Uterus (tissue), 4 donors: ENCODE data around the gene ACTR5. TPM values are rescaled to one million over a fixed set of nuclear protein-coding genes. Genes with fewer than 3 reads are reported as not detected.

Experiments used
- DNase-seq, 2 donors: peaks; one replicate each; pipeline ENCODE4 v3.0.0-alpha.2; 2019 to 2020
- H3K27ac ChIP-seq, 2 donors: fragments of 200-600 bp; sonication (generic); 1 replicate in 1 of 2; 2 replicates in 1 of 2; pipeline ENCODE4 v1.5.1; 2016 to 2018
- H3K27me3 ChIP-seq, 2 donors: fragments of 200-600 bp; sonication (generic); one replicate each; pipeline ENCODE4 v1.5.1; 2018 to 2019; ENCODE audit warnings: control low read depth in 1 of 2
- H3K36me3 ChIP-seq, 2 donors: fragments of 200-600 bp; sonication (generic); one replicate each; pipeline ENCODE4 v1.5.1; 2019; ENCODE audit warnings: control low read depth in 1 of 2
- H3K4me1 ChIP-seq, 2 donors: fragments of 200-600 bp; sonication (generic); one replicate each; pipeline ENCODE4 v1.5.1; 2018 to 2019; ENCODE audit warnings: control low read depth in 1 of 2
- H3K4me3 ChIP-seq, 2 donors: fragments of 200-600 bp; sonication (generic); 1 replicate in 1 of 2; 2 replicates in 1 of 2; pipeline ENCODE4 v1.5.1; 2018 to 2019; ENCODE audit warnings: mild to moderate bottlenecking in 1 of 2
- H3K9me3 ChIP-seq, 2 donors: fragments of 200-600 bp; sonication (generic); one replicate each; pipeline ENCODE4 v1.5.1; 2019; ENCODE audit warnings: control low read depth in 1 of 2
- CTCF ChIP-seq, 4 experiments: fragments of 200-600 bp in 2 of 4; fragments of 450-650 bp in 2 of 4; sonication (generic) in 2 of 4; IDR thresholded peaks; one replicate each; pipeline ENCODE4 v1.5.1; 2016 to 2019; ENCODE audit warnings: antibody characterized with exemption in 4 of 4, mild to moderate bottlenecking in 2 of 4, moderate library complexity in 1 of 4
- POLR2A ChIP-seq, 2 donors: fragments of 450-650 bp; IDR thresholded peaks; one replicate each; pipeline ENCODE4 v1.6.1; 2016; ENCODE audit warnings: antibody characterized with exemption in 2 of 2, mild to moderate bottlenecking in 1 of 2, moderate library complexity in 1 of 2
- intact Hi-C: fragments of 100-400 bp; cut with DNase I; formaldehyde crosslinking; loops from one replicate; pipeline ENCODE4 v1.15.1; 2023; ENCODE audit warnings: low total_unique reads
- total RNA-seq, 4 donors: library from RNA; depleted of rRNA in 3 of 4; stranded (reverse); fragments of >200 nt in 3 of 4; gene quantifications; one replicate each; pipeline versions ENCODE4 v1.1.0 to v1.2.4, GENCODE V29; 2014 to 2023
- donor health status: DM: yes; HTN: yes; CAD: no.

Gene ACTR5
- total RNA-seq, 4 donors from 2014 or later, result 3.8 to 12.4 (median 11.7) TPM

DNA sequence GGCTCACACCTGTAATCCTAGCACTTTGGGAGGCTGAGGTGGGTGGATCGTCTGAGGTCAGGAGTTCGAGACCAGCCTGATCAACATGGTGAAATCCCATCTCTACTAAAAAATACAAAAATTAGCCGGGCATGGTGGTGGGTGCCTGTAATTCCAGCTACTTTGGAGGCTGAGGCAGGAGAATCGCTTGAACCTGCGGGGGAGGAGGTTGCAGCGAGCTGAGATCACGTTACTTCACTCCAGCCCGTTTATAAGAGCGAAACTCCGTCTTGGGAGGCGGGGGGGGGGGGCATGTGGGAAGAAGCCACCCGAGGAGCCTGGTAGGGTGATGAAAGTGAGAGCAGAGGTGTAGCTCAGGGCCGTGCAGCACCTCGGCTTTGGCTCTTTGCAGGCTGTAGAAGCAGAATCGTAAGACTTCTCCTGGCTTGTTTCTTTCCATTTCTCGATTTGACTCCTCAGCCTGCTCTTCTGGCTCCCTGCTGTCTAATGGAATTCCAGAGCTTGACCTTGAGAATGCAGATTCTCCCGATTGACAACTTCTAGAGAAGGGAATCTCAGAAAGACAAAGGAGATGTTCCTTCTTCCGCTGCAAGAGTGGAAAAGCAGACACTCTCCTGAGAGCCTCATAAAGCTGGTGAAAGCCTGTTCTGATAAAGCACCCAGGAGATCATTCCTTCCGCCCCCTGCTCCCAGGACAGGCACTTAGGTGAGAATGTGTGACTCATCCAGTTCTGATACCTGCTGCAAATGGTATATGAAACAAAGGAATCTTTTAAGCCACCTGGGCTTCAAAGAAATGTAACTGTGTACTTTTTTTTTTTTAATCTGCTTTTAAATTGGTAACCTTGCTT is 31.2 kb downstream of the ACTR5 start:
- Histone ChIP-seq H3K27me3 (no peaks in the 10 kb centered on the region), H3K27ac (no peak overlapping the region), H3K4me3 (no peak overlapping the region), H3K4me1 (no peaks in the 10 kb centered on the region), H3K9me3 (no peaks in the 10 kb centered on the region), H3K36me3 (no peaks in the 10 kb centered on the region)
- TF ChIP-seq POLR2A (IDR thresholded peaks at IDR 0.05) (no peak), CTCF (IDR thresholded peaks at IDR 0.05) (no peak)
- no peak for DNase-seq
- intact Hi-C loops, result no loop called here

- TF ChIP-seq POLR2A (IDR thresholded peaks at IDR 0.05) (no peak), CTCF (IDR thresholded peaks at IDR 0.05) (no peak)
- no peak overlapping the region for H3K4me3 ChIP-seq
- H3K27me3 ChIP-seq, result no peaks in the 10 kb centered on the region
- no peaks in the 10 kb centered on the region for H3K9me3 ChIP-seq
- no peak for DNase-seq
- H3K4me1 ChIP-seq, result no peaks in the 10 kb centered on the region
- H3K27ac ChIP-seq, result no peak overlapping the region
- no peaks in the 10 kb centered on the region for H3K36me3 ChIP-seq
- intact Hi-C loops, result no loop called here
Measured at GRCh38 chr20:38782275-38782674, 34.0 kb downstream of the ACTR5 start.

DNA sequence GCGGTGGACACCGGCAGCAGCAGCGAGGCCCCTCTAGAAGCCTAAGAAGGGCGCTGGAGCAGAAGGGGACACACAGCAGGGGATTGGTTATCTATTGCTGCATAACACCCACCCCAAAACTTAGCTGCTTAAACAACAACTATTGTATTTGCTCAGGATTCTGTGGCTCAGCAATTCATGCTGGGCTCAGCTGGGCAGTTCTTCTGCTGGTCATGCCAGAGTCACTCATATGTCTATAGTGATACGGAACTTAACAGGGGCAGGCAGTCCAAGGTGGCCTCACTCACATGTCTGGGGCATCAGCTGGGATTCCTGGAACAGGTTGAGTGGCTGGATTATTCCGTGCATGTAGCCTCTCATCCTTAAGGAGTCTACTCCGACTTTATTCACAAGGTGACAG is 39.6 kb downstream of the ACTR5 start:
- intact Hi-C loops, result no loop called here
- no peaks in the 10 kb centered on the region for H3K27me3 ChIP-seq
- H3K9me3 ChIP-seq, result no peaks in the 10 kb centered on the region
- H3K36me3 ChIP-seq, result no peaks in the 10 kb centered on the region
- no peak for DNase-seq
- H3K4me1 ChIP-seq, result no peaks in the 10 kb centered on the region
- H3K4me3 ChIP-seq, result no peak overlapping the region
- TF ChIP-seq CTCF (IDR thresholded peaks at IDR 0.05), result no peak
- TF ChIP-seq POLR2A (IDR thresholded peaks at IDR 0.05), result no peak
- no peak overlapping the region for H3K27ac ChIP-seq

GRCh38 chr20:38789503-38790199 is 41.4 kb downstream of the ACTR5 start:
- no peak overlapping the region for H3K27ac ChIP-seq
- no peak for DNase-seq
- no peaks in the 10 kb centered on the region for H3K9me3 ChIP-seq
- intact Hi-C loops, result no loop called here
- H3K36me3 ChIP-seq, result no peaks in the 10 kb centered on the region
- TF ChIP-seq CTCF (IDR thresholded peaks at IDR 0.05) (no peak), POLR2A (IDR thresholded peaks at IDR 0.05) (no peak)
- no peaks in the 10 kb centered on the region for H3K4me1 ChIP-seq
- H3K4me3 ChIP-seq, result no peak overlapping the region
- no peaks in the 10 kb centered on the region for H3K27me3 ChIP-seq
